Psoas muscle (tissue), 8 donors: Measurements from ENCODE around the gene GNG7. TPM values are rescaled to one million over a fixed set of nuclear protein-coding genes. Genes with fewer than 3 reads are reported as not detected.

Experiments
- ATAC-seq, 4 donors: fragments of 200-7000 bp; cut with Tn5 transposase; one replicate each; pipeline ENCODE4 v1.9.1; 2020; ENCODE audit warnings: moderate library complexity in 3 of 4, mild to moderate bottlenecking in 2 of 4
- DNase-seq, 2 donors: peaks; one replicate each; pipeline ENCODE4 v3.0.0-alpha.2; 2020
- H3K27ac ChIP-seq: fragments of 200-600 bp; one replicate; pipeline ENCODE4 v1.8.0; 2022
- H3K27me3 ChIP-seq, 3 donors: fragments of 200-600 bp in 1 of 3; one replicate each; pipeline versions ENCODE4 v1.6.1 to v1.8.0; 2013 to 2022; ENCODE audit warnings: low read length in 2 of 3, mild to moderate bottlenecking in 2 of 3, moderate library complexity in 1 of 3; ENCODE audit not compliant: insufficient read depth in 3 of 3
- H3K36me3 ChIP-seq, 2 donors: fragments of 200-600 bp in 1 of 2; one replicate each; pipeline versions ENCODE4 v1.6.1 to v1.8.0; 2013 to 2022; ENCODE audit warnings: low read depth in 1 of 2, mild to moderate bottlenecking in 1 of 2, moderate library complexity in 1 of 2; ENCODE audit not compliant: insufficient read depth in 1 of 2
- H3K4me1 ChIP-seq: fragments of 200-600 bp; one replicate; pipeline ENCODE4 v1.8.0; 2022
- H3K4me3 ChIP-seq: fragments of 200-600 bp; one replicate; pipeline ENCODE4 v1.8.0; 2022; ENCODE audit warnings: mild to moderate bottlenecking
- H3K9me3 ChIP-seq: fragments of 200-600 bp; one replicate; pipeline ENCODE4 v1.8.0; 2022
- whole genome bisulfite sequencing, 3 donors: extraction: QIAGEN DNeasy Blood & Tissue Kit; methylation state at CpG; one replicate each; pipeline versions ENCODE4 v1.1.6 to v1.1.7; 2013; 5-methylcytosine and 5-hydroxymethylcytosine counted together
- intact Hi-C, 2 donors: fragments of 100-400 bp; cut with DNase I; formaldehyde crosslinking; loops; one replicate each; pipeline versions ENCODE4 v1.11.0 to v1.14.2; 2022
- polyA plus RNA-seq, 3 donors: library from polyadenylated mRNA; stranded (reverse); fragments of 200-250 nt; gene quantifications; one replicate each; pipeline ENCODE4 v1.2.3, GENCODE V29; 2013
- total RNA-seq, 4 donors: library from RNA; stranded (reverse); fragmentation: NEBNext Ultra II Directional in 2 of 4; extraction: Animal tissue kit (Norgen Biotek cat#: 25700) in 2 of 4; gene quantifications; one replicate each; pipeline versions ENCODE4 v1.2.1 to v1.2.4, GENCODE V29; 2021 to 2023
- TF ChIP-seq, protein P1 (sequence below): fragments of 200-600 bp; IDR thresholded peaks from one replicate; pipeline ENCODE4 v1.8.0; 2022; ENCODE audit warnings: antibody characterized with exemption
- donor health status: healthy with polysubstance abuse.
- donor health status: DM: no; HTN: no; CAD: no; lungs with moderate emphysema.
- donor health status: Bipolar disorder and iron deficiency.
- donor health status: healthy.
- donor health status: DM: yes; HTN: yes; CAD: no.
- donor health status: DM: no; HTN: no; CAD: no.
- donor health status: DM: no; HTN: no; CAD: no.
- donor health status: DM: yes; HTN: yes; CAD: no.

The GNG7 gene
- total and polyA plus RNA-seq, 7 donors = 0.48 to 5.4 (median 1.2) TPM

GRCh38 chr19:2634228-2634951 lies 68.1 kb downstream of the GNG7 start:
- Histone ChIP-seq H3K36me3 (no peaks in the 10 kb centered on the region), H3K27ac (no peak overlapping the region), H3K4me1 (no peaks in the 10 kb centered on the region), H3K27me3 (no peaks in the 10 kb centered on the region), H3K9me3 (peaks cover 9% of the 10 kb centered on the region), H3K4me3 (no peak overlapping the region)
- TF ChIP-seq, protein P1, sequence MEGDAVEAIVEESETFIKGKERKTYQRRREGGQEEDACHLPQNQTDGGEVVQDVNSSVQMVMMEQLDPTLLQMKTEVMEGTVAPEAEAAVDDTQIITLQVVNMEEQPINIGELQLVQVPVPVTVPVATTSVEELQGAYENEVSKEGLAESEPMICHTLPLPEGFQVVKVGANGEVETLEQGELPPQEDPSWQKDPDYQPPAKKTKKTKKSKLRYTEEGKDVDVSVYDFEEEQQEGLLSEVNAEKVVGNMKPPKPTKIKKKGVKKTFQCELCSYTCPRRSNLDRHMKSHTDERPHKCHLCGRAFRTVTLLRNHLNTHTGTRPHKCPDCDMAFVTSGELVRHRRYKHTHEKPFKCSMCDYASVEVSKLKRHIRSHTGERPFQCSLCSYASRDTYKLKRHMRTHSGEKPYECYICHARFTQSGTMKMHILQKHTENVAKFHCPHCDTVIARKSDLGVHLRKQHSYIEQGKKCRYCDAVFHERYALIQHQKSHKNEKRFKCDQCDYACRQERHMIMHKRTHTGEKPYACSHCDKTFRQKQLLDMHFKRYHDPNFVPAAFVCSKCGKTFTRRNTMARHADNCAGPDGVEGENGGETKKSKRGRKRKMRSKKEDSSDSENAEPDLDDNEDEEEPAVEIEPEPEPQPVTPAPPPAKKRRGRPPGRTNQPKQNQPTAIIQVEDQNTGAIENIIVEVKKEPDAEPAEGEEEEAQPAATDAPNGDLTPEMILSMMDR = no peak
- 68 to 76% (median 72%) methylated on average over 28 of the region's 28 CpGs for WGBS, 3 donors
- DNase-seq = no peak
- intact Hi-C loops = no loop called here
- peak in 1 of 4 donors; percentile 12 for ATAC-seq

- ATAC-seq = no peak
- Histone ChIP-seq H3K9me3 (peaks cover 9% of the 10 kb centered on the region), H3K27me3 (no peaks in the 10 kb centered on the region), H3K36me3 (no peaks in the 10 kb centered on the region), H3K27ac (no peak overlapping the region), H3K4me1 (no peaks in the 10 kb centered on the region), H3K4me3 (no peak overlapping the region)
- TF ChIP-seq, protein P1 = no peak
- WGBS, 3 donors = 73 to 77% (median 77%) methylated on average over 12 of the region's 12 CpGs
- intact Hi-C loops = no loop called here
- DNase-seq = no peak
Observed at GRCh38 chr19:2633693-2634075, 68.8 kb downstream of the GNG7 start.

GRCh38 chr19:2631213-2631821 lies 71.2 kb downstream of the GNG7 start:
- Histone ChIP-seq H3K4me3 (no peak overlapping the region), H3K36me3 (no peaks in the 10 kb centered on the region), H3K27me3 (no peaks in the 10 kb centered on the region), H3K9me3 (peaks cover 9% of the 10 kb centered on the region), H3K27ac (no peak overlapping the region), H3K4me1 (peaks cover 15% of the 10 kb centered on the region)
- WGBS, 3 donors = 84 to 92% (median 91%) methylated on average over 4 of the region's 4 CpGs
- TF ChIP-seq, protein P1 = no peak
- DNase-seq = peak in 1 of 2 donors; percentile 54
- no peak for ATAC-seq
- intact Hi-C loops = no loop called here

DNA sequence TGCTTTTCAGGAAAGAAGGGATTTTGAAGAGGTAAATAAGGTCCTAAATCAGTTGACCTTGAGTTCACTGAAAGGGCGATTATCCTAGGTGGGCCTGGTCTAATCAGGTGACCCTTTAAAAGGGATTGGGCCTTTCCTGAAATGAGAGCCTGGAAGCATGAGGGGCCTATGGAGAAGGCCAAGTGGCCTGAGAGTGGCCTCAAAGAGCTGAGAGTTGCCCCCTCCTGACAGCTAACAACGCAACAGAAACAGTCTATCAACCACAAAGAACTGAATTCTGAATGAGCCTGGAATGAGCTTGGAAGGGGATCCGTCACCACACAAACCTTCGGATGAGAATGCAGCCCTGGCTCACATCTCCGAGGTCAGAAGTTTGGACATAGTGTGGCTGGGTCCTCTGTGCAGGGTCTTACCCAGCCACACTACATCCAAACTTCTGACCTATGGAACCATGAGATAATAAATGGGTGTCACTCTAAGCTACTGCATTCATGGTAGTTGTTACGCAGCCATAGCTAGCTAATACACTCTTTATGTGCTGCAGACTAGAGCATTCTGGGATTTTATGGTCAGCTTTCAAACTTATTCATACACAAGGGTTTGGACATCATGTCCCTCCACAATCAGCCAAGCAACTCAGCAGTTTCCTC lies 72.0 kb downstream of the GNG7 start:
- Histone ChIP-seq H3K27me3 (no peaks in the 10 kb centered on the region), H3K4me3 (no peak overlapping the region), H3K9me3 (peaks cover 9% of the 10 kb centered on the region), H3K27ac (peak overlapping the region; percentile 23), H3K36me3 (no peaks in the 10 kb centered on the region), H3K4me1 (peaks cover 15% of the 10 kb centered on the region)
- ATAC-seq = no peak
- intact Hi-C loops = no loop called here
- 97 to 99% (median 99%) methylated on average over 6 of the region's 6 CpGs for WGBS, 3 donors
- TF ChIP-seq, protein P1 = no peak
- peak in 1 of 2 donors; percentile 24 for DNase-seq
